Heart left ventricle (tissue), 16 donors: ENCODE results near the gene FBXO5. TPM values are rescaled to one million over a fixed set of nuclear protein-coding genes. Genes with fewer than 3 reads are reported as not detected.
A peak's percentile ranks its signal among the peaks of the same experiment; 100 is the strongest.
"Not testable (repeated sequence)": the region's sequence is repeated elsewhere in the genome, so short reads cannot be mapped to it uniquely, and the experiment has no call there.

Source experiments
- ATAC-seq, 4 donors: fragments of 200-7000 bp; cut with Tn5 transposase; one replicate each; pipeline ENCODE4 v1.9.1; 2020 to 2022; ENCODE audit warnings: moderate library complexity in 4 of 4, mild to moderate bottlenecking in 3 of 4, moderate number of reproducible peaks in 1 of 4
- DNase-seq, 5 donors: peaks; one replicate each; pipeline ENCODE4 v3.0.0-alpha.2; 2020
- H3K27ac ChIP-seq, 12 donors: fragments of 200-600 bp; sonication (generic) in 4 of 12; one replicate each; pipeline versions ENCODE4 v1.5.0 to v1.8.0; 2016 to 2022; ENCODE audit warnings: mild to moderate bottlenecking in 2 of 12
- H3K27me3 ChIP-seq, 9 donors: fragments of 200-600 bp; sonication (generic) in 2 of 9; one replicate each; pipeline versions ENCODE4 v1.5.1 to v1.8.0; 2016 to 2022; ENCODE audit warnings: mild to moderate bottlenecking in 3 of 9
- H3K36me3 ChIP-seq, 9 donors: fragments of 200-600 bp; sonication (generic) in 2 of 9; one replicate each; pipeline versions ENCODE4 v1.5.0 to v1.8.0; 2018 to 2022; ENCODE audit warnings: mild to moderate bottlenecking in 2 of 9
- H3K4me1 ChIP-seq, 12 donors: fragments of 200-600 bp; sonication (generic) in 4 of 12; one replicate each; pipeline versions ENCODE4 v1.5.0 to v1.8.0; 2016 to 2022; ENCODE audit warnings: mild to moderate bottlenecking in 3 of 12
- H3K4me3 ChIP-seq, 12 donors: fragments of 200-600 bp; sonication (generic) in 4 of 12; one replicate each; pipeline versions ENCODE4 v1.5.0 to v1.8.0; 2017 to 2022; ENCODE audit warnings: mild to moderate bottlenecking in 9 of 12, moderate library complexity in 4 of 12
- H3K9me3 ChIP-seq, 12 donors: fragments of 200-600 bp; sonication (generic) in 4 of 12; one replicate each; pipeline versions ENCODE4 v1.5.0 to v1.8.0; 2016 to 2022; ENCODE audit warnings: mild to moderate bottlenecking in 1 of 12
- POLR2A ChIP-seq, 2 donors: fragments of 450-650 bp; IDR thresholded peaks; one replicate each; pipeline ENCODE4 v1.6.1; 2017; ENCODE audit warnings: antibody characterized with exemption in 2 of 2, mild to moderate bottlenecking in 2 of 2, moderate library complexity in 2 of 2
- WGBS, 4 donors: extraction: QIAGEN DNeasy Blood & Tissue Kit in 2 of 4; methylation state at CpG; one replicate each; pipeline versions ENCODE4 v1.1.5 to v1.1.7; 2013 to 2018; 5-methylcytosine and 5-hydroxymethylcytosine counted together
- intact Hi-C, 10 donors: fragments of 100-400 bp; cut with DNase I; formaldehyde crosslinking; loops; one replicate each; pipeline versions ENCODE4 v1.11.1 to v1.14.2; 2022
- polyA plus RNA-seq, 2 donors: library from polyadenylated mRNA; stranded (reverse); fragments of 200-250 nt; gene quantifications; one replicate each; pipeline ENCODE4 v1.2.3, GENCODE V29; 2013
- total RNA-seq, 9 donors: library from RNA; depleted of rRNA in 2 of 9; stranded (reverse); fragments of >200 nt in 2 of 9; fragmentation: NEBNext Ultra II Directional in 3 of 9; extraction: Animal tissue kit (Norgen Biotek cat#: 25700) in 3 of 9; gene quantifications; one replicate each; pipeline versions ENCODE4 v1.1.0 to v1.2.4, GENCODE V29; 2016 to 2023
- TF ChIP-seq, protein P1 (sequence below), 12 donors: fragments of 200-600 bp; sonication (generic) in 4 of 12; IDR thresholded peaks; one replicate each; pipeline versions ENCODE4 v1.5.0 to v1.8.0; 2018 to 2022; ENCODE audit warnings: antibody characterized with exemption in 12 of 12, mild to moderate bottlenecking in 5 of 12
- donor health status: ischemic (EF 13 %, LVEDD 7.1; RV severe dilation, severe dysfunction).
- donor health status: healthy with polysubstance abuse.
- donor health status: DM: no; HTN: yes; CAD: no.
- donor health status: DM: no; HTN: no; CAD: no.
- donor health status: ischemic (EF 25% LVEDD 6.9; RV normal size, moderate dysfunction).
- donor health status: ischemic (EF 25% LVEDD 5.7; RV mildly dilated, moderate dysfunction).
- donor health status: healthy.
- donor health status: DM: yes; HTN: yes; CAD: no.
- donor health status: ischemic (EF 35%, LVEDD 5.7; RV mildly dilated, moderate dysfunction).
- donor health status: nonischemic (EF 11% LVEDD 7.7; RV severe dilation, severe dysfunction).
- donor health status: DM: yes; HTN: yes; CAD: no.
- donor health status: PGD.
- donor health status: ischemic (EF 29% LVEDD 5.4; RV normal size, mild dysfunction).
- donor health status: nonischemic (EF 23%, LVEDD 6.1; RV moderate dilation, normal function).

FBXO5 gene
- total and polyA plus RNA-seq, 11 donors = 0.65 to 5.1 (median 1.7) TPM

DNA sequence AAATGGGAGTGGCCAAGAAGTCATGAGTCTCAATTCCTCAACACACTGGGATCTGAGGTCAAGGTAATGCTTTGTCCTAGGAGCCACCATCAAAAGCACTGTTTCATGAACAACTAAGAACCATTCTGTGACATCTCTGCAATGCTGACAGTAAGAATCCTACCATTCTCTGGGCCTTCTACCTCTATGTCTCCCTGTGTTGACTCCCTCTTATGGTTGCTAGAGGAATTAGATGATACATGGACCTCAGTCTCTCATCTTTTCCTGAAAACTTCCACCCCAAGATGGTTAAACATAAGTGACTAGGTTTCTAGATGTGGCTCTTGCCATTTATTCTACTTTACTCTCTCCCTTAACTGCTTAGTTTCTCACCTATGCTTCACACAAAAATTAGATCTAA lies 10.6 kb upstream of the FBXO5 start:
- ATAC-seq (no peak), DNase-seq (no peak)
- peaks cover 0 to 14% (median 4%) of the 10 kb centered on the region in 12 donors for H3K4me1 ChIP-seq
- intact Hi-C loops = no loop called here
- TF ChIP-seq POLR2A (IDR thresholded peaks at IDR 0.05) = no peak
- TF ChIP-seq, protein P1, sequence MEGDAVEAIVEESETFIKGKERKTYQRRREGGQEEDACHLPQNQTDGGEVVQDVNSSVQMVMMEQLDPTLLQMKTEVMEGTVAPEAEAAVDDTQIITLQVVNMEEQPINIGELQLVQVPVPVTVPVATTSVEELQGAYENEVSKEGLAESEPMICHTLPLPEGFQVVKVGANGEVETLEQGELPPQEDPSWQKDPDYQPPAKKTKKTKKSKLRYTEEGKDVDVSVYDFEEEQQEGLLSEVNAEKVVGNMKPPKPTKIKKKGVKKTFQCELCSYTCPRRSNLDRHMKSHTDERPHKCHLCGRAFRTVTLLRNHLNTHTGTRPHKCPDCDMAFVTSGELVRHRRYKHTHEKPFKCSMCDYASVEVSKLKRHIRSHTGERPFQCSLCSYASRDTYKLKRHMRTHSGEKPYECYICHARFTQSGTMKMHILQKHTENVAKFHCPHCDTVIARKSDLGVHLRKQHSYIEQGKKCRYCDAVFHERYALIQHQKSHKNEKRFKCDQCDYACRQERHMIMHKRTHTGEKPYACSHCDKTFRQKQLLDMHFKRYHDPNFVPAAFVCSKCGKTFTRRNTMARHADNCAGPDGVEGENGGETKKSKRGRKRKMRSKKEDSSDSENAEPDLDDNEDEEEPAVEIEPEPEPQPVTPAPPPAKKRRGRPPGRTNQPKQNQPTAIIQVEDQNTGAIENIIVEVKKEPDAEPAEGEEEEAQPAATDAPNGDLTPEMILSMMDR (IDR thresholded peaks at IDR 0.05) = no peak
- peaks cover 0 to 90% (median 87%) of the 10 kb centered on the region in 9 donors for H3K36me3 ChIP-seq
- H3K27ac ChIP-seq = no peak overlapping the region
- no peaks in the 10 kb centered on the region for H3K9me3 ChIP-seq
- H3K4me3 ChIP-seq = no peak overlapping the region
- H3K27me3 ChIP-seq = no peaks in the 10 kb centered on the region

DNA sequence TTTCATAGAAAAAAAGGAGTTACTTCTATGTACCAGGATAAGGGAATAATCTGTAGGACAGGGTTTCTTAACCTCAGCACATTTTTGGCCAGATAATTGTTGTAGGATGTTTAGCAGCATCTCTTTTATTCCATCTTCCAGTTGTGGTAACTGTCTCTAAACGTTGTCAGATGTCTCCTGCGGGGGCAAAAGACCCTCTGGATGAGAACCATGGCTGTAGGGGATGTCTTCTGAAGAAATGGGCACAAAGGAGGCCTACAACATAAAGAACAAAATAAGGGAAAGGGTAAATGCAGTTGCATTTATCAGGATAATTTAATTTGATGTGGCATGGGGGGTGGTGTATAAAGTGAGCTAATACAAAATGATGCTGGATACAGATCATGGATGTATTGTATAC lies 4.1 kb upstream of the FBXO5 start:
- H3K36me3 ChIP-seq = peaks cover 0 to 35% (median 26%) of the 10 kb centered on the region in 9 donors
- intact Hi-C loops = loop anchor here in 1 of 10 donors (2.0 kb wide), 1 partner anchor 14 kb away; no protein-coding TSS in a partner anchor
- 71 to 91% (median 83%) methylated on average over 2 of the region's 2 CpGs for WGBS, 4 donors
- no peaks in the 10 kb centered on the region for H3K9me3 ChIP-seq
- no peak for DNase-seq
- no peaks in the 10 kb centered on the region for H3K27me3 ChIP-seq
- TF ChIP-seq POLR2A (IDR thresholded peaks at IDR 0.05) = no peak
- TF ChIP-seq, protein P1 (IDR thresholded peaks at IDR 0.05) = no peak
- no peak overlapping the region for H3K4me3 ChIP-seq
- ATAC-seq = no peak
- no peak overlapping the region for H3K27ac ChIP-seq
- peaks cover 4 to 25% (median 19%) of the 10 kb centered on the region in 12 donors for H3K4me1 ChIP-seq

DNA sequence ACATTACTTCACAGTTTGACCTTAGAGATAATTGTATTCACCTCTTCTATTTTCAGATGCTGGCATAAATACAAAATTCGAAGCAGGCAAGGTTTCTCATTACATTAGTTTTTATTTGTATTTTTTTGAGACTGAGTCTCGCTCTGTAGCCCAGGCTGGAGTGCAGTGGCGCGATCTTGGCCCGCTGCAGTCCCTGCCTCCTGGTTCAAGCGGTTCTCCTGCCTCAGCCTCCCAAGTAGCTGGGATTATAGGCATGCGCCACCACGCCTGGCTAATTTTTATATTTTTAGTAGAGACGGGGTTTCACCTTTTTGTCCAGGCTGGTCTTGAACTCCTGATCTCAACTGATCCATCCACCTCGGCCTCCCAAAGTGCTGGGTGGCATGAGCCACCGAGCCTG lies 2.5 kb upstream of the FBXO5 start:
- WGBS, 4 donors = 89 to 92% (median 90%) methylated on average over 11 of the region's 11 CpGs
- DNase-seq = peak in 1 of 5 donors; percentile 47
- not testable (repeated sequence) for ATAC-seq, H3K9me3 ChIP-seq, H3K4me3 ChIP-seq, H3K27me3 ChIP-seq
- Histone ChIP-seq H3K27ac (peak overlapping the region in 5 of 12 donors; percentile 5 to 99 (median 96)), H3K4me1 (peaks cover 4 to 39% (median 21%) of the 10 kb centered on the region in 12 donors), H3K36me3 (peaks cover 0 to 18% (median 10%) of the 10 kb centered on the region in 9 donors)
- intact Hi-C loops = loop anchor here in 1 of 10 donors (2.0 kb wide), 1 partner anchor 18 kb away; the partner anchor contains the start of gene MTRF1L

DNA sequence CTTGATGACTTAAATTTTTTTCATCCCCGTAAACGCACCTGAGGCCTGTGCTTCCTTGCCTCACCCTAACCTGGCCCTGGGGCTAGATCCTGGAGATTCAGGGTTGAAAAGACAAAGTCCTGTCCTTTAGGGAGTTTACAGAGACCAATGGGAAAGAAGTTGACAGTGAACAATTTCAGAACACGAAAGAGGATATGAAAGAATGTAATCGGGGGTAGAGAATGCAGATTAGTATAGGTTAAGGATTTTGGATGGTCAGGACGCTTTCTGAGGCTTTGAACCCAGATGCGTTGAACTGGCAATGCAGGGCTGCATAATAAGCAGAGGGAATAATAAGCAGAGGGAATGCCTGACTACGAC lies 1.7 kb upstream of the FBXO5 start:
- intact Hi-C loops = loop anchor here in 2 of 10 donors (2.0 to 5.0 kb wide), 2 partner anchors 18 to 1592 kb away; partner anchors contain the start of genes MTRF1L (in 1 of the 2) and ZBTB2 (in 1 of the 2)

More for the DNA sequence above, 1.7 kb upstream of the FBXO5 start:
- DNase-seq = no peak
- H3K9me3 ChIP-seq = no peaks in the 10 kb centered on the region
- no peaks in the 10 kb centered on the region for H3K27me3 ChIP-seq
- 9 to 15% (median 12%) methylated on average over 7 of the region's 7 CpGs for WGBS, 4 donors
- peak overlapping the region in 11 of 12 donors; percentile 51 to 92 (median 70) for H3K4me3 ChIP-seq
- peaks cover 0 to 10% (median 4%) of the 10 kb centered on the region in 9 donors for H3K36me3 ChIP-seq
- peak overlapping the region in 11 of 12 donors; percentile 87 to 99 (median 94) for H3K27ac ChIP-seq
- ATAC-seq = no peak
- H3K4me1 ChIP-seq = peaks cover 4 to 39% (median 21%) of the 10 kb centered on the region in 12 donors
- no peak for TF ChIP-seq POLR2A (IDR thresholded peaks at IDR 0.05)
- TF ChIP-seq, protein P1 (IDR thresholded peaks at IDR 0.05) = no peak
